Panc1 (cell line): ENCODE data around the gene SMIM1. TPM values are rescaled to one million over a fixed set of nuclear protein-coding genes. Genes with fewer than 3 reads are reported as not detected.

Source experiments
- ATAC-seq: fragments of 200-7000 bp; cut with Tn5 transposase; 2 replicates; pipeline ENCODE4 v1.9.1; 2020; ENCODE audit warnings: mild to moderate bottlenecking, moderate library complexity
- BruUV-seq: library from RNA; stranded (reverse); fragments of 400-500 nt; replicated peaks from 2 replicates; lab custom pipeline; 2021; lab: Mats Ljungman, UMichigan
- CTCF ChIA-PET: fragments of 300-600 bp; sonication (Branson Sonifier 250); formaldehyde crosslinking; loops from one replicate; lab custom pipeline; 2022; ENCODE audit warnings: antibody characterized with exemption; lab: Charles Lee
- POLR2A ChIA-PET: fragments of 300-600 bp; sonication (Branson Sonifier 250); formaldehyde crosslinking; loops from one replicate; lab custom pipeline; 2022; ENCODE audit warnings: antibody characterized with exemption; lab: Charles Lee
- DNase-seq: peaks from one replicate; pipeline ENCODE4 v3.0.0-alpha.2; 2010; ENCODE audit warnings: low read depth, low spot score
- H3K27ac ChIP-seq: 2 replicates; pipeline ENCODE4 v1.5.1; 2011; ENCODE audit warnings: mild to moderate bottlenecking, low read length, inconsistent platforms
- H3K27me3 ChIP-seq: fragments of 200-500 bp; sonication (Bioruptor generic); 2 replicates; pipeline ENCODE4 v1.6.0; 2014; ENCODE audit warnings: low read length, inconsistent platforms; ENCODE audit not compliant: control insufficient read depth, insufficient read depth
- H3K36me3 ChIP-seq: fragments of 200-500 bp; sonication (Bioruptor generic); 2 replicates; pipeline ENCODE4 v1.5.1; 2014; ENCODE audit warnings: inconsistent platforms, mild to moderate bottlenecking, low read length, moderate library complexity; ENCODE audit not compliant: control insufficient read depth, insufficient read depth
- H3K4me1 ChIP-seq: 2 replicates; pipeline ENCODE4 v1.5.1; 2011; ENCODE audit warnings: inconsistent platforms, mild to moderate bottlenecking, low read length, moderate library complexity; ENCODE audit not compliant: control insufficient read depth, insufficient read depth
- H3K4me3 ChIP-seq, 2 experiments: 2 replicates each; pipeline ENCODE4 v1.5.1; 2011 to 2012; ENCODE audit warnings: low read depth in 2 of 2, low read length in 2 of 2, mild to moderate bottlenecking in 2 of 2, inconsistent platforms in 1 of 2, moderate library complexity in 1 of 2
- H3K9me3 ChIP-seq: fragments of 200-500 bp; sonication (Bioruptor generic); 2 replicates; pipeline ENCODE4 v1.5.1; 2014; ENCODE audit warnings: low read depth, mild to moderate bottlenecking, inconsistent platforms, low read length, moderate library complexity; ENCODE audit not compliant: control insufficient read depth, insufficient read depth
- CTCF ChIP-seq: fragments of 450-650 bp; IDR thresholded peaks from 2 replicates; pipeline ENCODE4 v1.5.1; 2017; ENCODE audit warnings: mild to moderate bottlenecking
- POLR2AphosphoS5 ChIP-seq: IDR thresholded peaks from 2 replicates; pipeline ENCODE4 v1.6.1; 2012; ENCODE audit warnings: mild to moderate bottlenecking, low read depth, low read length, moderate library complexity
- REST ChIP-seq, 2 experiments: IDR thresholded peaks; 2 replicates each; pipeline ENCODE4 v1.6.1; 2011 to 2012; ENCODE audit warnings: low read depth in 2 of 2, control low read depth in 1 of 2, low read length in 1 of 2, mild to moderate bottlenecking in 1 of 2, moderate library complexity in 1 of 2; ENCODE audit not compliant: insufficient read depth in 1 of 2
- SIN3A ChIP-seq: IDR thresholded peaks from 2 replicates; pipeline ENCODE4 v1.6.1; 2012; ENCODE audit warnings: low read depth, mild to moderate bottlenecking, low read length, moderate library complexity, borderline replicate concordance; ENCODE audit not compliant: insufficient read depth
- TCF7L2 ChIP-seq: IDR thresholded peaks from 2 replicates; pipeline ENCODE4 v1.6.1; 2011; ENCODE audit warnings: mild to moderate bottlenecking, low read depth, low read length, inconsistent platforms
- in situ Hi-C: cut with HindIII; loops from 2 replicates; pipeline ENCODE4 v1.10.0; 2016; ENCODE audit warnings: low sequenced_read_pairs, low pct_unique_long_range_greater_than_20kb
- intact Hi-C: fragments of 100-400 bp; cut with micrococcal nuclease; formaldehyde crosslinking; loops from one replicate; pipeline ENCODE4 v1.10.0; 2022; ENCODE audit not compliant: unreplicated experiment
- total RNA-seq: library from RNA; stranded (reverse); gene quantifications from one replicate; pipeline ENCODE4 v1.2.1, GENCODE V29; 2021; ENCODE audit not compliant: unreplicated experiment

Gene SMIM1
- total RNA-seq, 1 experiment from 2014 or later, result 35.5 TPM

- POLR2A ChIA-PET, result interaction anchor here (0.6 kb wide), 1 partner anchor 651 kb away, joined by 6 read pairs; no protein-coding TSS in a partner anchor
- Histone ChIP-seq H3K4me1 (peaks cover 37% of the 10 kb centered on the region), H3K9me3 (no peaks in the 10 kb centered on the region), H3K27me3 (no peaks in the 10 kb centered on the region), H3K36me3 (0 out of 2 replicates have a peak, but pooled peaks cover 2% of the 10 kb centered on the region), H3K4me3 (no peak overlapping the region), H3K27ac (no peak overlapping the region)
- ATAC-seq, result no peak
- CTCF ChIA-PET, result no interaction called here
- no TSS peak for BruUV-seq
- TF ChIP-seq TCF7L2 (no peak), CTCF (no peak), REST (IDR thresholded peaks at IDR 0.05; ENCODE audit: insufficient read depth in 1 of 2, low read depth in 2 of 2, low read length in 1 of 2) (no peak), POLR2AphosphoS5 (no peak), SIN3A (no peak)
- in situ Hi-C loops, result no loop called here
- DNase-seq, result no peak
- intact Hi-C loops, result no loop called here
Measured at GRCh38 chr1:3778590-3779264, 6.2 kb downstream of the SMIM1 start.

GRCh38 chr1:3779265-3779911 is 6.8 kb downstream of the SMIM1 start:
- ChIA-PET POLR2A (no interaction called here), CTCF (interaction anchor here (0.5 kb wide), 2 partner anchors 20 to 34 kb away, joined by 3 to 4 read pairs; no protein-coding TSS in a partner anchor)
- H3K27me3 ChIP-seq, result no peaks in the 10 kb centered on the region

More at GRCh38 chr1:3779265-3779911, 6.8 kb downstream of the SMIM1 start:
- Histone ChIP-seq H3K36me3 (0 out of 2 replicates have a peak, but pooled peaks cover 2% of the 10 kb centered on the region), H3K9me3 (no peaks in the 10 kb centered on the region), H3K27ac (no peak overlapping the region), H3K4me3 (no peak overlapping the region), H3K4me1 (peaks cover 30% of the 10 kb centered on the region)
- ATAC-seq (no peak), DNase-seq (no peak)
- TF ChIP-seq POLR2AphosphoS5 (no peak), SIN3A (no peak), CTCF (no peak), REST (IDR thresholded peaks at IDR 0.05; ENCODE audit: insufficient read depth in 1 of 2, low read depth in 2 of 2, low read length in 1 of 2) (no peak)
- intact Hi-C loops (no loop called here), in situ Hi-C loops (no loop called here)
- no TSS peak for BruUV-seq
